Left ventricle myocardium inferior (tissue), 1 donor: ENCODE data around the gene KLK14. TPM values are rescaled to one million over a fixed set of nuclear protein-coding genes. Genes with fewer than 3 reads are reported as not detected.

Source experiments
- DNase-seq: peaks from one replicate; pipeline ENCODE4 v3.0.0-alpha.2; 2020
- H3K27ac ChIP-seq: fragments of 200-600 bp; replicated peaks from 2 replicates; pipeline ENCODE4 v1.8.0; 2021
- H3K27me3 ChIP-seq: fragments of 200-600 bp; 2 replicates; pipeline ENCODE4 v1.8.0; 2021; ENCODE audit warnings: low read depth
- H3K36me3 ChIP-seq: fragments of 200-600 bp; 2 replicates; pipeline ENCODE4 v1.8.0; 2021
- H3K4me1 ChIP-seq: fragments of 200-600 bp; 2 replicates; pipeline ENCODE4 v1.8.0; 2021
- H3K4me3 ChIP-seq: fragments of 200-600 bp; 2 replicates; pipeline ENCODE4 v1.8.0; 2021; ENCODE audit warnings: mild to moderate bottlenecking, moderate library complexity
- H3K9me3 ChIP-seq: fragments of 200-600 bp; replicated peaks from 2 replicates; pipeline ENCODE4 v1.8.0; 2021
- intact Hi-C: fragments of 100-400 bp; cut with micrococcal nuclease; formaldehyde crosslinking; loops from one replicate; pipeline ENCODE4 v1.11.0; 2022
- total RNA-seq: library from RNA; stranded (reverse); fragmentation: NEBNext Ultra II Directional; extraction: Animal tissue kit (Norgen Biotek cat#: 25700); gene quantifications from one replicate; pipeline ENCODE4 v1.2.1, GENCODE V29; 2021
- TF ChIP-seq, protein P1 (sequence below): fragments of 200-600 bp; IDR thresholded peaks from 2 replicates; pipeline ENCODE4 v1.8.0; 2021; ENCODE audit warnings: antibody characterized with exemption, mild to moderate bottlenecking, borderline replicate concordance
- donor health status: DM: no; HTN: yes; CAD: no; lungs with severe emphysema.

KLK14 gene
- total RNA-seq, 1 donor from 2014 or later = 1.6 TPM

DNA sequence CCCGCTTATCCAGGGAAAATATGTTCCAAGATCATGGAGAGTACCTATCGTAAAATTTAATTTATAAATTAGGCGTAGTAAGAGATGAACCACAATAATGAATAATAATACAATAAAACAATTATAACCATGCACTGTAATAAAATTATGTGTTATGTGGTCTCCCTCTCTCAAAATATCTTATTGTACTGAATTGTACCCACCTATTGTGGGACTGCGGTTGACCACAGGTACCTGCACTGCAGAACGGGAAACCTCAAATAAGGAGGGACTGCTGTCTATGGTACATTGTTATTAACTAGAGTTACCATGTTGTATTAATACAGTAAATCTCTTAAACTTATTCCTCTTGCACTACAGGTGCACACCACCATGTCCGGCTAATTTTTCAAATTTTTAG, 42.5 kb downstream of the KLK14 start:
- TF ChIP-seq, protein P1, sequence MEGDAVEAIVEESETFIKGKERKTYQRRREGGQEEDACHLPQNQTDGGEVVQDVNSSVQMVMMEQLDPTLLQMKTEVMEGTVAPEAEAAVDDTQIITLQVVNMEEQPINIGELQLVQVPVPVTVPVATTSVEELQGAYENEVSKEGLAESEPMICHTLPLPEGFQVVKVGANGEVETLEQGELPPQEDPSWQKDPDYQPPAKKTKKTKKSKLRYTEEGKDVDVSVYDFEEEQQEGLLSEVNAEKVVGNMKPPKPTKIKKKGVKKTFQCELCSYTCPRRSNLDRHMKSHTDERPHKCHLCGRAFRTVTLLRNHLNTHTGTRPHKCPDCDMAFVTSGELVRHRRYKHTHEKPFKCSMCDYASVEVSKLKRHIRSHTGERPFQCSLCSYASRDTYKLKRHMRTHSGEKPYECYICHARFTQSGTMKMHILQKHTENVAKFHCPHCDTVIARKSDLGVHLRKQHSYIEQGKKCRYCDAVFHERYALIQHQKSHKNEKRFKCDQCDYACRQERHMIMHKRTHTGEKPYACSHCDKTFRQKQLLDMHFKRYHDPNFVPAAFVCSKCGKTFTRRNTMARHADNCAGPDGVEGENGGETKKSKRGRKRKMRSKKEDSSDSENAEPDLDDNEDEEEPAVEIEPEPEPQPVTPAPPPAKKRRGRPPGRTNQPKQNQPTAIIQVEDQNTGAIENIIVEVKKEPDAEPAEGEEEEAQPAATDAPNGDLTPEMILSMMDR = no peak
- no peak overlapping the region for H3K4me3 ChIP-seq
- no peaks in the 10 kb centered on the region for H3K36me3 ChIP-seq
- H3K4me1 ChIP-seq = no peaks in the 10 kb centered on the region
- H3K9me3 ChIP-seq = no peaks in the 10 kb centered on the region
- H3K27me3 ChIP-seq = peaks cover 11% of the 10 kb centered on the region
- DNase-seq = no peak
- H3K27ac ChIP-seq = no peak overlapping the region
- intact Hi-C loops = no loop called here

DNA sequence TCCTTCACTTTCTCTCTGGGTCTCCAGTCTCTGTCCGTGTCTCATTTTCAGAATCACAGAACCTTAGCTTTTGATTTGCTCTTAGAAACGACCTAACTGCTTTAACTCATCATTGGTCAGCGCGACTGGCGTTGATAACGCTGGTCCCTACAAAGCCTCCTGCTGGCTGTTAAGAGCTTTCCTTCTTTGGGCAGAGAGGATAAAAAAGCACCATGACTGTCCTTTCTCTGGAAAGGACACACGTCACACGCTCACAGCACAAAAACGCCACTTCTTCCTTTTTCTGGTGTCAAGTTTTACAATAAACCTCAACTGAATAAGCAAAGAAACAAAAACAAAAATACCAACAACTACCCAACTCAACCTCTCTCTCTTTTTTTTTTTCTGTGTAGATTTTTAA, 46.2 kb downstream of the KLK14 start:
- intact Hi-C loops = no loop called here
- Histone ChIP-seq H3K36me3 (no peaks in the 10 kb centered on the region), H3K27me3 (peaks cover 45% of the 10 kb centered on the region), H3K9me3 (no peaks in the 10 kb centered on the region), H3K27ac (no peak overlapping the region), H3K4me3 (no peak overlapping the region), H3K4me1 (no peaks in the 10 kb centered on the region)
- DNase-seq = no peak
- TF ChIP-seq, protein P1 = no peak

DNA sequence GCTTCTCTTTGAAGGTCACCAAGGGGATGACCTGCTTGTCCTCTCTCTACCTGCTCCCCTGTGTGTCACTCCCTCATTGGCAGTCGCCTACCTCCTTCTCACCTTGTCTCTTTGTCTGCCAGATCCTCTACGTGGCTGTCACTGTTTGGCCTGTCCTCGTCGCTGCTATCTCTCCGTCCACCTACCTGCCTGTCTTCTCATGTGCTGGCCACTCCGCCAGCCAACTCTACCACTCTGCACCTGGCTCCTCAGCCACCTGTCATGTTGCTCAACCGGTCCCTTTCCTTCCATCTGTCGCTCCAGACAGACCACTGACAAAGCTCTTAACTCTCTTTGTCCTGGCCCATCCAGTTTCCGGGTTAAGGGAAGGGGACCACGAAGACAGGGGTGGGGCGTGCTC, 48.0 kb downstream of the KLK14 start, which contains the start of gene KLK12:
Gene KLK12 (minus strand): TSS at position 299 of the 400 bp plus-strand sequence. CDS start 381 bp downstream, outside the sequence.
- Histone ChIP-seq H3K4me1 (no peaks in the 10 kb centered on the region), H3K36me3 (no peaks in the 10 kb centered on the region), H3K27me3 (peaks cover 63% of the 10 kb centered on the region), H3K9me3 (no peaks in the 10 kb centered on the region), H3K27ac (no peak within 1 kb of the TSS), H3K4me3 (no peak within 1 kb of the TSS)
- TF ChIP-seq, protein P1 = no peak
- DNase-seq = no peak
- intact Hi-C loops = no loop called here

DNA sequence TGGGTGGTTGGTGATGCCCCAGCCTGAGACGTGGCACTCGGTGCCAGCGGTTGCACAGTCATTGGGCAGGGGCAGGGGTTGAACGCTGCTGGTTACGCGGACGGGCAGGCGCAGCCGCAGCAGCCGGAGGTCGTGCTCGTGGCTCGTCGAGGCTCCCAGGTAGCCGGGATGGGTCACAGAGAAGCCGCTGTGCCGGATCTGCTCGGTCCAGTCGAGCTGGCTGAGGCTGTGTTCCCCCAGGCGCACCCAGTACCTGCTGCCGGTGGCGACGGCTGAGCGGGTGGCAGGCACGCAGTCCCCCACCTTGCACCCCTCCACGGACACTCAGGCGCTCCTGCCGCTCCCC, 50.8 kb downstream of the KLK14 start:
- DNase-seq = no peak
- Histone ChIP-seq H3K27me3 (peaks cover 89% of the 10 kb centered on the region), H3K4me1 (no peaks in the 10 kb centered on the region), H3K4me3 (no peak overlapping the region), H3K36me3 (no peaks in the 10 kb centered on the region), H3K27ac (no peak overlapping the region), H3K9me3 (no peaks in the 10 kb centered on the region)
- intact Hi-C loops = no loop called here
- TF ChIP-seq, protein P1 = no peak

DNA sequence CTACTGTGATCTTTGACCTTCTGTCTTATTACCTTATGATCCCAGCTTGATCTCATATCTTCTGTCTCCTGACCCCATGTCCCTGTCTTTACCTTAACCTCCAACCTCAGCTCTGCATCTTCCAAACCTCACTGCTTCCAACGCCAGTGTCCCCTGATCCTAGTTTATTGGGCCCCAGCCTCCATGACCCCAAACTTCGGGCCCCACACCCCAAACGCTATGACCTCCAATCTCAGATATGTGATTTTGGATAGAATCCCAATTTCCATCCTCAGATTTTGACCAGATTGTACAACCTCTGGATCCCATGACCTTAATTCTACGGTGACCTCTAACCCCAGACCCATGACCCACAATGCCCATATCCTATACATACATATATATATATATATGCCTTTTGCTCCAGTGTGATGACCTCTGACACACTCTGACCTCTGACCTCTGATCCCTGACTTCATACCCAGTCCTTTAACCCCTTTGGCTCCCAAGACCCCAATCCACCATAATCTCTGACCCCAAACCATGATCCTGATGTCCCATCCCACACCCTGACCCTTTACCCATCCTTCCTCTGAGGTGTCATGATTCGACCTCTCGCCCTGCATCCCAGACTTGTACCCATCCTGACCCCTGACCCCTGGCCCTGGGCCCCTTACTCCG, 51.3 kb downstream of the KLK14 start:
- Histone ChIP-seq H3K4me3 (no peak overlapping the region), H3K27ac (no peak overlapping the region), H3K27me3 (peaks cover 94% of the 10 kb centered on the region), H3K4me1 (no peaks in the 10 kb centered on the region), H3K9me3 (no peaks in the 10 kb centered on the region), H3K36me3 (no peaks in the 10 kb centered on the region)
- DNase-seq = no peak
- intact Hi-C loops = no loop called here
- TF ChIP-seq, protein P1 = no peak
